Aorta (tissue), 5 donors: ENCODE results near the gene SOST. TPM values are rescaled to one million over a fixed set of nuclear protein-coding genes. Genes with fewer than 3 reads are reported as not detected.

Source experiments
- ATAC-seq: fragments of 200-7000 bp; cut with Tn5 transposase; one replicate; pipeline ENCODE4 v1.9.1; 2022; ENCODE audit warnings: moderate library complexity; ENCODE audit not compliant: low FRiP score
- DNase-seq, 2 donors: peaks; one replicate each; pipeline ENCODE4 v3.0.0-alpha.2; 2020
- H3K27ac ChIP-seq, 2 donors: one replicate each; pipeline ENCODE4 v1.5.1; 2013; ENCODE audit warnings: low read length in 2 of 2, mild to moderate bottlenecking in 2 of 2, moderate library complexity in 2 of 2, control low read depth in 1 of 2, inconsistent platforms in 1 of 2, low read depth in 1 of 2
- H3K27me3 ChIP-seq, 2 donors: one replicate each; pipeline ENCODE4 v1.6.1; 2013; ENCODE audit warnings: control low read depth in 1 of 2, low read length in 1 of 2, mild to moderate bottlenecking in 1 of 2, moderate library complexity in 1 of 2; ENCODE audit not compliant: insufficient read depth in 2 of 2, control insufficient read depth in 1 of 2
- H3K36me3 ChIP-seq, 2 donors: one replicate each; pipeline ENCODE4 v1.6.1; 2013; ENCODE audit warnings: control low read depth in 1 of 2, low read length in 1 of 2, mild to moderate bottlenecking in 1 of 2; ENCODE audit not compliant: insufficient read depth in 2 of 2, control insufficient read depth in 1 of 2
- H3K4me1 ChIP-seq, 2 donors: one replicate each; pipeline ENCODE4 v1.6.1; 2013; ENCODE audit warnings: low read length in 2 of 2, control low read depth in 1 of 2, mild to moderate bottlenecking in 1 of 2, moderate library complexity in 1 of 2; ENCODE audit not compliant: insufficient read depth in 2 of 2, control insufficient read depth in 1 of 2
- H3K4me3 ChIP-seq, 2 donors: one replicate each; pipeline ENCODE4 v1.5.1; 2013; ENCODE audit warnings: low read length in 2 of 2, control low read depth in 1 of 2, mild to moderate bottlenecking in 1 of 2
- H3K9me3 ChIP-seq: one replicate; pipeline ENCODE4 v1.6.1; 2013; ENCODE audit warnings: mild to moderate bottlenecking, low read length; ENCODE audit not compliant: control insufficient read depth
- WGBS, 2 donors: extraction: QIAGEN DNeasy Blood & Tissue Kit; methylation state at CpG; one replicate each; pipeline ENCODE4 v1.1.7; 2013; 5-methylcytosine and 5-hydroxymethylcytosine counted together
- intact Hi-C, 2 donors: fragments of 100-400 bp; cut with DNase I; formaldehyde crosslinking; loops; one replicate each; pipeline versions ENCODE4 v1.14.2 to v1.15.0; 2022
- polyA plus RNA-seq, 2 donors: library from polyadenylated mRNA; stranded (reverse); fragments of 200-250 nt; gene quantifications; one replicate each; pipeline ENCODE4 v1.2.3, GENCODE V29; 2013
- total RNA-seq, 2 donors: library from RNA; stranded (reverse); fragmentation: NEBNext Ultra II Directional; extraction: Animal tissue kit (Norgen Biotek cat#: 25700); gene quantifications; one replicate each; pipeline ENCODE4 v1.2.1, GENCODE V29; 2021
- donor health status: healthy with polysubstance abuse.
- donor health status: Bipolar disorder and iron deficiency.
- donor health status: DM: no; HTN: no; CAD: no.
- donor health status: DM: no; HTN: no; CAD: no.
- donor health status: DM: yes; HTN: yes; CAD: no.

SOST gene
- total and polyA plus RNA-seq, 4 donors: 4.8 to 34.3 (median 19.9) TPM

DNA sequence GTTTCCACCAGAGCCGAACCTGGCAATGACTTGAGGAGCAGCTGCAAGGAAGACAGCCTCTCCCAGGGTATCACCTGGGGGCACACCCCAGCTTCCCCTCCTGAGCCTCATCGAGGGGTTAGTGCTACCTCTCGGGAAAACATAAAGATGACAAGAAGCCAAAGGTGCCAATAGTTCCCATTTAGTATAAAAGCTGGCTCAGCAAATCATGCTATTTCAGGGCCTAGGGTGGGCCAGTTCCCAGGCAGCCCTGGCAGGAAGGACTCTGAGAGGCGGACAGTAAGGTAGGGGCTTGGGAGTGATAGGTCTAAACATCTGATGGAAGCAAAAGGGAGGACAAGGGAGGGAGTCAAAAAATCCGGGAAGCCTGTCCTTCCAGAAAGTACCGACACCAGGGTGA is 46.2 kb downstream of the SOST start:
- intact Hi-C loops: no loop called here
- Histone ChIP-seq H3K36me3 (no peaks in the 10 kb centered on the region), H3K4me1 (no peaks in the 10 kb centered on the region), H3K4me3 (no peak overlapping the region), H3K9me3 (no peaks in the 10 kb centered on the region), H3K27ac (no peak overlapping the region), H3K27me3 (no peaks in the 10 kb centered on the region)
- ATAC-seq: no peak
- no peak for DNase-seq
- 71 to 74% methylated on average over 6 of the region's 6 CpGs for WGBS, 2 donors

DNA sequence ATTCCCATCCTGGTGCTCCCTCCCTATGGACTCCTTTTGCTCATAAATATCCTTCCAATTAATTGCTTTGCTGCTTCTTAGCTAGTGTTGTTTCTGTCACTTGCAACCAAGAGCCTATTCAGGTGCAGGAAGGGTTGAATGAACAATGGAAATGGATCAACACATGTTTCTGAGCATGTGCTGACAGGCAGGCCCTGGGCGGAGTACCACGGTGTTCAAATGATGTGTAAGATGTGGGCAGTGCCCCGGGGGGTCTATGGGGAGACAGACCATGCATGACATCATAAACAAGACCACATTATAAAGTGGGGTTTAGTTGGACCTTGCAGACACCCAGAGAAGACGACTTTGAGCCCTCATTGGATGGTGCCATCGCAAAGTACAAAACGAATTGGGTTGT is 48.5 kb downstream of the SOST start:
- no peaks in the 10 kb centered on the region for H3K4me1 ChIP-seq
- 94 to 95% methylated on average over 6 of the region's 6 CpGs for WGBS, 2 donors
- no peak for ATAC-seq
- no peaks in the 10 kb centered on the region for H3K9me3 ChIP-seq
- H3K4me3 ChIP-seq: no peak overlapping the region
- DNase-seq: no peak
- intact Hi-C loops: no loop called here
- H3K27me3 ChIP-seq: no peaks in the 10 kb centered on the region
- H3K36me3 ChIP-seq: no peaks in the 10 kb centered on the region
- H3K27ac ChIP-seq: no peak overlapping the region

DNA sequence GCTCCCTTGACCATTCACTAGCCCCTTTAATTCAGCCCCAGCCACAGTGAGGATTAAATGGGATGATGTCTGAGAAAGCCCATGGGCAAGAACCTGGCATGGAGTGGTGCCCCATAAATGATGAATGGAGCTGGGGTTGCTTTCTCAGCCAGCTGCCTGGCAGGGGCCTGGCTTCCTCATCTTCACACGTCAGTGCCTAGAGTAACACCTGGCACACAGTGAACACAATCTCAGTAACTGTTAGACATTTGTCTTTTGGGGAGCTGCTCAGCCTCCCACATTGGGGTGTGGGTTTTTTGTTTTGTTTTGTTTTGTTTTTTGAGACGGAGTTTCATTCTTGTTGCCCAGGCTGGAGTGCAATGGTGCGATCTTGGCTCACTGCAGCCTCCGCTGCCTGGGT is 49.4 kb downstream of the SOST start:
- intact Hi-C loops: no loop called here
- Histone ChIP-seq H3K4me3 (no peak overlapping the region), H3K27me3 (no peaks in the 10 kb centered on the region), H3K36me3 (no peaks in the 10 kb centered on the region), H3K4me1 (no peaks in the 10 kb centered on the region), H3K9me3 (no peaks in the 10 kb centered on the region), H3K27ac (no peak overlapping the region)
- WGBS, 2 donors: 73 to 83% methylated on average over 4 of the region's 4 CpGs
- ATAC-seq (no peak), DNase-seq (no peak)

DNA sequence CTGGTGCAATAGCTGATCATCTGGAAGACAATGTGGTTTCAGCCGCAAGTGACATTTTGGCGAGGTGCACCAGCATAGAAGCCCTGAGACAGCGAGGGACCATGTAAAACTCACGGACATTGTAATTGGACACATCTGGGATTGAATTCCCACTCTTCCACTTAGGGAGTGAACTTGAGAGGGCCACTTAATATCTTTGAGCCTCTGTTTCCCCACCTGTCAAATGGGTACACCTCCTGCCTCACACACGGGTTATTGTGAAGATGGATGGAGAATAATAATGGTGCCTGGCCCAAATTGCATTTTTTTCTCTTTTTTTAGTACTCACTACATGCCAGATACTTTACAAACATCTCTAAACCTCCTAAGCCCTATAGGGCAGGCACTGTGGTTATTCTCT is 51.4 kb downstream of the SOST start:
- no peaks in the 10 kb centered on the region for H3K36me3 ChIP-seq
- intact Hi-C loops: no loop called here
- DNase-seq (no peak), ATAC-seq (no peak)
- 88 to 92% methylated on average over 5 of the region's 5 CpGs for WGBS, 2 donors
- no peaks in the 10 kb centered on the region for H3K9me3 ChIP-seq
- no peaks in the 10 kb centered on the region for H3K27me3 ChIP-seq
- no peak overlapping the region for H3K4me3 ChIP-seq
- H3K27ac ChIP-seq: no peak overlapping the region
- no peaks in the 10 kb centered on the region for H3K4me1 ChIP-seq

DNA sequence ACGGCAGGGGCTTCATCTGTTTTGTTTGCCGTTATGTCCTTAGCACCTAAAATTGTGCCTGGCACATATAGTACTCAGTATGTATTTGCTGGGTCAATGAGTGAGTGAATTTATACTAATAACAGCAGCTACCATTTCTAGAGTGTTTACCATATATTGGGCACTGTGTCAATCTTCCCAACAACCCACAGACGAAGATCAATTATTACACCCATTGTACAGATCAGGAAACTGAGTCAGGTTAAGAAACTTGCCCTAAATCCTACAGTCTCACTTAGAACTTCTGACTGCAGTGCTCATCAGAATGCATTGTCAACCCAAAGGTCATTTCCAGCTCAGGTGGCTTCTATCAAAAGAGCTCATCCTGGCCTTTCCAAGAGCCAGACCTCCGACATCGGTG is 52.4 kb downstream of the SOST start:
- Histone ChIP-seq H3K4me1 (no peaks in the 10 kb centered on the region), H3K36me3 (no peaks in the 10 kb centered on the region), H3K9me3 (no peaks in the 10 kb centered on the region), H3K4me3 (no peak overlapping the region), H3K27ac (no peak overlapping the region), H3K27me3 (no peaks in the 10 kb centered on the region)
- ATAC-seq: no peak
- intact Hi-C loops: no loop called here
- WGBS, 2 donors: 81 to 88% methylated on average over 5 of the region's 5 CpGs
- DNase-seq: no peak

Other genes starting within 250 kb of the SOST start
- gene ETV4, start 212.5 kb downstream of the SOST start, total RNA-seq: 1 to 10 TPM; 1.1 to 2.3 TPM
- 1 to 10 TPM in 1 of 2 donors, under 1 TPM in 1; 0.50 to 5.8 TPM for gene ETV4, start 212.5 kb downstream of the SOST start, polyA plus RNA-seq
- 10 to 100 TPM in 1 of 2 donors, 1 to 10 TPM in 1; 6.9 to 32.9 TPM for gene MEOX1, start 96.9 kb downstream of the SOST start, total RNA-seq
- gene MEOX1, start 96.9 kb downstream of the SOST start, polyA plus RNA-seq: under 1 TPM; 0.41 to 0.50 TPM
- gene DUSP3, start 20.2 kb upstream of the SOST start, total RNA-seq: 100 to 1,000 TPM; 110 to 112 TPM
- 100 to 1,000 TPM in 1 of 2 donors, 10 to 100 TPM in 1; 68.3 to 123 TPM for gene DUSP3, start 20.2 kb upstream of the SOST start, polyA plus RNA-seq
- not detected for gene CFAP97D1, start 21.6 kb upstream of the SOST start, total RNA-seq
- gene CFAP97D1, start 21.6 kb upstream of the SOST start, polyA plus RNA-seq: under 1 TPM in 1 of 2 donors, not detected in 1; 0.25 TPM
- gene MPP3, start 74.4 kb upstream of the SOST start, total RNA-seq: 10 to 100 TPM; 14.6 to 15.7 TPM
- 10 to 100 TPM in 1 of 2 donors, 1 to 10 TPM in 1; 3.1 to 25.2 TPM for gene MPP3, start 74.4 kb upstream of the SOST start, polyA plus RNA-seq
- gene CD300LG, start 88.4 kb upstream of the SOST start, total RNA-seq: 1 to 10 TPM; 3.9 to 9.4 TPM
- gene CD300LG, start 88.4 kb upstream of the SOST start, polyA plus RNA-seq: under 1 TPM; 0.05 to 0.13 TPM
- gene MPP2, start 148.7 kb upstream of the SOST start, total RNA-seq: 10 to 100 TPM; 11.5 to 14.2 TPM
- gene MPP2, start 148.7 kb upstream of the SOST start, polyA plus RNA-seq: 1 to 10 TPM; 1.4 to 5.5 TPM
- gene PPY, start 183.7 kb upstream of the SOST start, total RNA-seq: not detected
- not detected for gene PPY, start 183.7 kb upstream of the SOST start, polyA plus RNA-seq
- not detected for gene PYY, start 195.1 kb upstream of the SOST start, total RNA-seq
- gene PYY, start 195.1 kb upstream of the SOST start, polyA plus RNA-seq: 1 to 10 TPM in 1 of 2 donors, under 1 TPM in 1; 0.20 to 1.1 TPM
- gene NAGS, start 245.8 kb upstream of the SOST start, total RNA-seq: 1 to 10 TPM in 1 of 2 donors, under 1 TPM in 1; 0.94 to 1.3 TPM
- 1 to 10 TPM in 1 of 2 donors, under 1 TPM in 1; 0.33 to 6.0 TPM for gene NAGS, start 245.8 kb upstream of the SOST start, polyA plus RNA-seq